NCI-H2107 treated with DMSO at 0.1 percent for 48 hours (cell line): ENCODE measurements around the gene CRYGD.
"Not testable (repeated sequence)": the region's sequence is repeated elsewhere in the genome, so short reads cannot be mapped to it uniquely, and the experiment has no call there.

ENCODE experiments used
- DNase-seq: peaks from one replicate; lab custom pipeline; 2025; ENCODE audit not compliant: unreplicated experiment; lab: John Stamatoyannopoulos, UW

CRYGD gene

GRCh38 chr2:208124013-208124715 is at the start of gene CRYGD:
TSS of gene CRYGD (minus strand) at chr2:208124524. CDS start at chr2:208124473, 51 bp downstream.
- DNase-seq: not testable (repeated sequence)

DNA sequence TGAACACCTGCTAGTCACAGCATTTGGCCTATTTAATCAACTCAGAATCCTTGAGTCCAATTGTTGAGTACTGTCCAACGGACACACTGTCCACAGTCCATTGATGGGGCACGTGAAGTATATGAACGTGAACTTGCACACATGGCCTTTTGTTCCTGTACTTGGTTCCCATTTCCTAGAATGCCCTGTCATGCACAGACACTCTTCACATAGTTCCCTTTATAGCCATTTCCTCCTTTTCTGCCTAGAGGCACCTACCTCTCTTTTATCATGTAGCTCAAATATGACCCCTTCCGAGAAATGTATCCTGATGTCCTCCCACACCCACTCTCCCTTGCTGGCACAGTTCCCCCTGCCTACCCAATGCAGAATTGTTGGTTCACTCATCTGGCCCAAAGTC is 47.8 kb upstream of the CRYGD start:
- no peak for DNase-seq

DNA sequence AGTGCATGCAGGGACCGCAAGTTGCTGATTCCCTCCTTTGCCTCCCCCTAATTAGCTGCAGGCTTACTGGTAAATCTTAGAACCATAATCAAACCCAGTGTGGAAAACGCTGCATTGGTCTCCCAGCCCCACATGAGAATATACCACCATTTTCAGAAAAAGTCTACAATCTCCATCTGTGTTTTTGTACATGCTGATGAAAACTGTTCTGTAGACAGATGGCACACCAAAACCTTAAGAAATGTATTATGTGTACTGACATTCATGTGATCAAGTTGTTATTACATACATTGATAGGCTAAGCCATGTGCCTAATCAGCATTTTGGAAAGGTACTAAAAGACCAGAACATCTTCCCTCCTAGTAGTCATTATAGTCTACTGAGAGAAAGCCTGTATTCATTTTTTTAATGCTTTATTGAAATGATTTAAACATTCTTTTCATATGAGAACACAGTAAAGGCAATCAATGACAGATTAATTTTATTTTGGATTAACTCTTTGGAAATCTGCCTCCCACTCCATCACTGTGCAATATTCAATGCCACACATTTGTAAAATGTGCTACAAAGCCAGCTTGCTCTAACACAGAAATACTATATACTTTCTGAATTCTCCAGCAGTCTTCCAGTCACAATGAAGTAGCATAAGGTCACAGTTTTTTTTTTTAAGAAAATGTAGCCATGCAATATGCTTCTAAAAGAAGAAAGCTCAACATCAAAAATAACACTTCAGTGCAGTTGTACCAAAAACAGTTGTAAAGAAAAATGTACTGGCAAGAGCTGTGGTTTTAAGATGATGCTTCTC is 40.8 kb upstream of the CRYGD start:
- no peak for DNase-seq

GRCh38 chr2:208163489-208163888 is 39.2 kb upstream of the CRYGD start, which contains the start of gene CRYGA:
TSS of gene CRYGA (minus strand) at chr2:208163589. CDS start at chr2:208163556, 33 bp downstream.
- no peak for DNase-seq

- no peak for DNase-seq
Measured at GRCh38 chr2:208156439-208156838, 32.1 kb upstream of the CRYGD start.

- no peak for DNase-seq
Measured at GRCh38 chr2:208153156-208153555, 28.8 kb upstream of the CRYGD start.

DNA sequence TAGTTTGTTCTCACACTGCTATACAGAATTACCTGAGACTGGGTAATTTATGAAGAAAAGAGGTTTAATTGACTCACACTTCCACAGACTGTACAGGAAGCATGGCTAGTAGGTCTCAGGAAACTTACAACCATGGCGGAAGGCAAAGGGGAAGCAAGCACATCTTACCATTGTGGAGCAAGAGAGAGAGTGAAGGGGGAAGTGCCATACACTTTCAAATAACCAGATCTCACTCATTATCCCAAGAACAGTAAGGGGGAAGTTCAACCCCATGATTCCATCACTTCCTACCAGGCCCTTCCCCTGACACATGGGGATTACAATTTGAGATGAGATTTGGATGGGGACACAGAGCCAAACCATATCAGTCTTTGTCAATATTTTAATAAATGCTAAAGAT is 26.6 kb upstream of the CRYGD start:
- no peak for DNase-seq

GRCh38 chr2:208150094-208150493 is 25.8 kb upstream of the CRYGD start:
- no peak for DNase-seq

DNA sequence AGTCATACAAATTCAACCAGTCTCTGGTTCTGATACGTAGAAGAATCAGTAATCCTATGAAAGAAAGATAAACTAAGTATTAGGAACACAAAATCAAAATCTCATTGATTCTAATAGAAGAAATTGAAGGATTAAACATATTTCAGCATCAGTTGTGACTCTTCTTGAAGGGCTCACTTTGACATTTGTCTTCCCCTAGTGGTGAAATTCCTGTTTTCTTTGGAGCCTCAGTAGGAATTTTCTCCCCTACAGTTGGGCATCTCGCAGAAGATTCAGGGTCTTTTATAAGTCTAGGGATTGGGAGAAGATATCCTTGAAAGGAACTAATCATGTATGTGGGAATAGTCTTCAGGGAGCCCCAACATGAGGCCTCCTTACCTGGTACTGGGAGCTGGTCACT is 24.5 kb upstream of the CRYGD start:
- DNase-seq: no peak

GRCh38 chr2:208147759-208148158 is 23.4 kb upstream of the CRYGD start:
- DNase-seq: no peak

GRCh38 chr2:208147008-208147407 is 22.7 kb upstream of the CRYGD start:
- no peak for DNase-seq

DNA sequence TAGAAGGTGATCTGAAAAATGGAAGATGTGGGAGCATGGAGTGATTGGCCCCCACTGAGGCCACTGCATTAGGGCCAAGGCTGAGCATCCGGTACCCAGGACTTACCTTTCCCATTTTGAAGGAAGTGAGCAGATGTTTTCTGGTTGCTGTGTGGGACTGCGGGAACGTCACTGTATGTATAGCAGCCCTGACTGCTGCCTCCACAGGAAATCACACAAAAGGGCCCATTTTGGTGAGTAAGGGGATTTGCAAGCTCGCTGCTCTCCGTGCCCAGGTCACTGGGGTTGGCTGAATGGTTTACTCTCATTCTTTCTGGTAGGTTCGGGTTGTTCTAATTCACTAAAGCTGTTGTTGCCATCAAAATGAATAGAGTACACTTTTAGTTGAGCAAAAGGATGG is 21.7 kb upstream of the CRYGD start, which contains the start of gene CRYGB:
Gene CRYGB, minus strand, starts transcription at position 153 of the 400 bp plus-strand sequence. Its CDS starts 38 bp downstream, at position 115.
- no peak for DNase-seq

GRCh38 chr2:208142925-208143799 is 18.8 kb upstream of the CRYGD start:
- peak; percentile 20 for DNase-seq

- DNase-seq: peak; percentile 74
Measured at GRCh38 chr2:208142240-208142924, 18.1 kb upstream of the CRYGD start.

DNA sequence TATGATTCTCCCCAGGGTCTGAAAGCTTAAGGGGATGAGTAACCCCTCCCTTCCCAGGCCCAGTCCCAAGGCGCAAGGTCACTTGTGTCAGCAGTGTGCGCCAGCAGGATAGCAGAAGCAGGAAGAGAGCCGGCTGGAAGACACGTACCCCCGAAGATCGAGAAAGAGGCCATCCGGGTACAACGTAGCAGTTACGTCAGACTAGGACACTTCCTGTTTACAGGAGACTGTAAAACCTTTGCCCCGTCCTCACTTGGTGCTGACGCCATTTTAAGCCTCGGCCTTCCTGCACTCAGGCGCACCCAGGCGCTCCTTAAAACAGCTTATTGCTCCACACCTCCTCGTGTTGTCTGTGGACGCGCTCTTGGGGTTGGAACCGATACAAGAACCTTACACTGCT is 15.1 kb upstream of the CRYGD start:
- DNase-seq: no peak

- not testable (repeated sequence) for DNase-seq
Measured at GRCh38 chr2:208138334-208138733, 14.0 kb upstream of the CRYGD start.

DNA sequence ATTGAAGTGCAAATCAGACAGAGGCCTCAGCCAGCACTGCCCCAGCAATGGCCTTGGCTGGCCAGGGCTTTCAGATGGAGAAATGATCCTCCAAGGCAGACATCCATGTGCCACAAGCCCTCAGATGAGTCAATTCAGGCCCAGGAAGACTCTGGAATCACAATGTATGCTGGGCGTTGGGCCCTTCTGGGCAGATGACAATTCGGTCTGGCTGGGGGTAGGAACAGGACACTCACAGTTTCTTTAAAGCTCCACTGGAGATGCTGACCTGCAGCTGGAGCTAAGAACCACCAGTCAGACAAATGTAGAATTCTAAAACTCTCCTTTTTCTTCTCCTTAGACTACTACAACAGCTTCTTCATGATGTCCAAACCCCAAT is 12.4 kb upstream of the CRYGD start:
- no peak for DNase-seq

DNA sequence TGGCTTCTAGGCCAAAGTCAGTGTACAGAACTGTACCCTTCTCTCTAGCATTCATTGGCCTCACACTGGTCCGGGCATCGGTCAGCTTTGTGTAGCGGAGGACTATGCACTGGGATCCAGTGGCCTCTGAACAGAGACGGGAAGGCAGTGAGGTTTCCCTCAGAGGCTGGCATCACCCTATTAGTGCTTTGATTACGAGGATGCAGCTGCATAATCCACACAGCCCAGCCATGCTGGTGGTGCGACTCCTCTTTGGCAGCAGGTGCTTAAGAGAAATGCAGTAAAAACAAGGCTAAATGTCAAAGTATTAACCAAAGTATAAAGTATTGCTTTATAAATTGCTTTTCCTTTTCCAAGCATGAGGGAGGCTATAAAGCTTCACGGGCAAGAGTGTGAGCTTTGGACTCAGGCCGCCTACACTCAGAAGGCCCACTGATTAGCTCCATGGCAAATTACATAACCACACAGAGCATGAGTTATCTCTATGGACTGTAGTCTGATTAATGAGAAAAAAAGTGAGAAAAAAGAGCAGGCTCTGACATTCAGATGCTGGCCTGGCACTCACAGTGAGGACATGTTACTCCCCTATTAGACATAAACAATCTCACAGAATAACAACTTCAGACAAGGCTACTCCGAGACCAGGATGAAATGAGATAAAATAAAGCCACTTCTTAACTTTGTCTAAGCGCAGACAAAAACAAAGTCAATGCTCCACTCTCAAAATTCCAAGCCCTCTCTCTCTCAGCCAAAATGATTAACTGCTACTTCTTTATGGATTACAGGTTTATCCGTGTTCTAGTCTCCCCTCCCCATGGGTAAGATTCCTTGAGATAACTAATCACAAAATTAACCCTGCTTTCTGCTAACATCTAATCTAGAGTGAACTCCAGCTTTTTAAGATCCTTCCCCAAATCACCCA is 11.7 kb upstream of the CRYGD start:
- DNase-seq: no peak

GRCh38 chr2:208134928-208135586 is 10.7 kb upstream of the CRYGD start:
- DNase-seq: no peak
